GM12865 (cell line): ENCODE results near the gene APLN.

Experiments
- DNase-seq: peaks from one replicate; pipeline ENCODE4 v3.0.0; 2010; ENCODE audit warnings: low read depth
- H3K4me3 ChIP-seq: 2 replicates; pipeline ENCODE4 v1.5.1; 2011; ENCODE audit warnings: mild to moderate bottlenecking, low read depth, low read length, control low read depth
- TF ChIP-seq, protein P1 (sequence below): IDR thresholded peaks from 2 replicates; pipeline ENCODE4 v1.5.1; 2011; ENCODE audit warnings: low read length, control low read depth, low read depth, inconsistent platforms; ENCODE audit not compliant: insufficient read depth; ENCODE audit errors: missing control alignments

Gene APLN

DNA sequence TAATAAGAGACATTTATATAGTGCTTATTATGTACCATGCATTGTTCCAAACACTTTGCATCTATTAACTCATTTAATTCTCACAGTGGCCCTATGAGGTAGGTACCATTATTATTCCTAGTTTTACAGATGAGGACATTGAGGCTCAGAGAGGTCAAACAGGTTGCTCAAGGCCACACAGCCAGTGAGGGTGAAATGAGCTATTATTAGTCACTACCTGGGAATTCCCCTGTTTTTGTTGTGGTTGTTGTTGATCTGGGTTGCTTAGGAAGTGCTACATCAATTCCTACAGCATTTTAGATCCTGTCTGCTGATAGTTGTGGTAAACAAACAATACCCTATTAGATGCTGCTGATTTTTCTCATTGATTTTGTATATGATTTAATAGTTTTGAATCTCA, 41.2 kb downstream of the APLN start:
- no peak for DNase-seq
- TF ChIP-seq, protein P1, sequence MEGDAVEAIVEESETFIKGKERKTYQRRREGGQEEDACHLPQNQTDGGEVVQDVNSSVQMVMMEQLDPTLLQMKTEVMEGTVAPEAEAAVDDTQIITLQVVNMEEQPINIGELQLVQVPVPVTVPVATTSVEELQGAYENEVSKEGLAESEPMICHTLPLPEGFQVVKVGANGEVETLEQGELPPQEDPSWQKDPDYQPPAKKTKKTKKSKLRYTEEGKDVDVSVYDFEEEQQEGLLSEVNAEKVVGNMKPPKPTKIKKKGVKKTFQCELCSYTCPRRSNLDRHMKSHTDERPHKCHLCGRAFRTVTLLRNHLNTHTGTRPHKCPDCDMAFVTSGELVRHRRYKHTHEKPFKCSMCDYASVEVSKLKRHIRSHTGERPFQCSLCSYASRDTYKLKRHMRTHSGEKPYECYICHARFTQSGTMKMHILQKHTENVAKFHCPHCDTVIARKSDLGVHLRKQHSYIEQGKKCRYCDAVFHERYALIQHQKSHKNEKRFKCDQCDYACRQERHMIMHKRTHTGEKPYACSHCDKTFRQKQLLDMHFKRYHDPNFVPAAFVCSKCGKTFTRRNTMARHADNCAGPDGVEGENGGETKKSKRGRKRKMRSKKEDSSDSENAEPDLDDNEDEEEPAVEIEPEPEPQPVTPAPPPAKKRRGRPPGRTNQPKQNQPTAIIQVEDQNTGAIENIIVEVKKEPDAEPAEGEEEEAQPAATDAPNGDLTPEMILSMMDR: no peak
- H3K4me3 ChIP-seq: no peak overlapping the region

DNA sequence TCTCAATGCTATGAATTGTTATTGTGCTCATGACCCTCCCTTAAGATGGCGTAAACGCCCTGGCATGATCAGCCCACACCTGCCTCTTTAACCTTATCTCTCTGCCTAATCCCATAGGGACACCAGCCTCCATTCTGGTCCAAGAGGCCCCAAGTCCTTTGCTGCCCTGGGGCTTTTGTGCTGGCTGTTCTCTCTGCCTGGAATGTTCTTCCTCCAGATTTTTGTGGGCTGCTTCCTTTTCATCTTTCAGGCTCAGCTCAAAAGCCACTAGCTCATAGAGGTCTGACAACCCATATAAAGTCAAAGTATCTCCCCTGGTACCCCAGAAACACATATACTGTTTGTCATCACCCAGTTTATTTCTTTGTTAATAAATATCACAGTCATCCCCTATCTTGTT, 42.4 kb downstream of the APLN start:
- TF ChIP-seq, protein P1: no peak
- no peak for DNase-seq
- H3K4me3 ChIP-seq: no peak overlapping the region

DNA sequence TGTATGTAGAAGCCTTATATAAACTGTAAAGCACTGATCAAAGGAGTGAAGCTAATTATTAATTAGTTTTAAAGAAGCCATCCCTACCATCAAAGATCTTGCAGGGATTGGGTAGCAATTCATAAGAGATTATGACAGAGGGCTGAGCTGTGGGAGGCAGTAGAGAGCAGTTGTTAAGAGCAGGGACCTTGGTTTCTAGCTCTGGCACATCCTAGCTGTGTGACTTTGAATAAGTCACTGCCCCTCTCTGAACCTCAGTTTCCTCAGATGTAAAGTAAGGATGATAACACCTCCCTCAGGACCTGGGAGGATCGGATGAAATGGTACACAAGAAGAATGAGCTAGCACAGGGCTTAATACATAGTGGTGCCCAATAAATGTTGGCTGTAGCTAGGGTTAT, 45.4 kb downstream of the APLN start:
- TF ChIP-seq, protein P1: no peak
- H3K4me3 ChIP-seq: no peak overlapping the region
- no peak for DNase-seq

DNA sequence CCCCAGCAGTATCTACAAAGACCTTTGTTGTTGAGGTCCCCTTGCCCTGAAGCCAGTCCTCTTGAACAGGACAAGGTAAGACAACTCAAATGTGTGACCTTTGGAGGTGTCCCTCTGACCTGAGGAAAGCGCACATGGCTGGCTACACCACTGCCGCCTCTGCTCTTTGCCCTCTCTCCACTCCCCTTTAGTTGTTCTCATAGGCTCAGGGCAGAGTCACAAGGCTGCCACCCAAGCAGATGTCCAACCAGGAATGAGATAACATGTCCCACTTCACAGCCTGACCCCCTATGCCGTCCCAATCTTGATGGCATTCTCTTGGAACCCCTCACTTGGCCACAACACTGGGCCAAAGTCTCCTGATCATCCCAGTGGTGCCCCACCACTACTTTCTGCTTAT, 46.3 kb downstream of the APLN start:
- no peak for DNase-seq
- H3K4me3 ChIP-seq: no peak overlapping the region
- TF ChIP-seq, protein P1: no peak

DNA sequence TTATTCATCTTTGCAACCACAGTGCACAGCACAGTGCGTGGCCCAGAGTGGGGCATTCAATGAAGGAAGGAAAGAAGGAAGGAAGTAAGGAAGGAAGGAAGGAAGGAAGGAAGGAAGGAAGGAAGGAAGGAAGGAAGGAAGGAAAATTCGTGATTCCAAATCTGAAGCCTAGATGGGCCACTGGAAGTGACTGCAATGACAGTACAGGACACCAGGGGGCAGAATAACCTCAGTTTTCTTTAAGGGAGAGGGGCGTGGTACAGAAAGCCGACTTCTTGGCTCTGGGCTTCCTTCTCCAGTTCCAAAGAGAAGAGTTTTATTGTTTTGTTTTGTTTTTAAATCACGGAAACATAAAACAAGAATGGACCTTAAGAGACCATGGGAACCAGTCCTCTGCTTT, 47.8 kb downstream of the APLN start:
- H3K4me3 ChIP-seq: no peak overlapping the region
- TF ChIP-seq, protein P1: peak; percentile 53
- peak; percentile 49 for DNase-seq

DNA sequence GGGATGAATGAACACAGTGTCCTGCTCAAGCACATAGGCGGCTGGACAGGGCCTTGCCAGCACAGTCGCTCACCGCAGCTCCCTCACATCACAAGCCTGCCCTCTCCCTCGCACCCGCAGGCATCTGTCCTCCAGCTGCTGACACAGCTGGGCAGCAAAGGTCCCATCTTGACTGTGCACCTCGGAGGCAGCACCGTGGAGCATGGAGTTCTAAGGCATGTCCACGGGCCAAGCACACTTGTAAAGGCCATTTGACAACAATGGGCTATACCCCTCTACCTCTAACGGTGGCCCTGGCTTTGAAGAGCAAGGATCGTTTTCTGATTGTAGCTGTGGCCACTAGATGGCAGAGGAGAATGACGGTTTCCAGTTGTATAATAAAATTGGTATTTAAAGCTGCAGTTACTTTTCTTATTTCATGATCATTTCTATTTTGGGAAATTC, 53.8 kb downstream of the APLN start:
- no peak overlapping the region for H3K4me3 ChIP-seq
- TF ChIP-seq, protein P1: peak; percentile 41
- peak; percentile 24 for DNase-seq

DNA sequence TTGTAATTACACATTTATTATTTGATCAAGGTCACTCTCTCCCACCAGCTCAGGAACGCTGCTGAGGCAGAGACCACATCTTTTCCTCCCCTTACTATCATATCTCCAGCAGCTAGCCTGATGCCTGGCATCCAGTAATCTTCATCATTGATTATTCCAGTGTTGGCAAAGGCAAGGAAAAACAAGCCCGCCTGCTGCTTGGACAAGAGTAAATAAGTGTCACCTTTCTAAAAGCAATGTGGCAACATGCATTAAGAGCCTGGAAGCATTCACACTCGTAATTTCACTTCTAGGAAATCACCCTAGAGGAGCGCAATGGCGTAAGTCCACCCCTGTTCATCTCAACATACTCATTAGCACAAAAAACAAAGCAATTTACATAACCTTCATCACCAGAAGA, 54.8 kb downstream of the APLN start:
- H3K4me3 ChIP-seq: no peak overlapping the region
- DNase-seq: no peak
- TF ChIP-seq, protein P1: no peak
